Mucosa of stomach (tissue), 1 donor: ENCODE measurements around the gene MLLT1.
A peak's percentile ranks its signal among the peaks of the same experiment; 100 is the strongest.

Source experiments
- H3K27me3 ChIP-seq: one replicate; pipeline ENCODE4 v1.7.0; 2013; ENCODE audit warnings: mild to moderate bottlenecking, low read length; ENCODE audit not compliant: control insufficient read depth, insufficient read depth
- H3K36me3 ChIP-seq: one replicate; pipeline ENCODE4 v1.7.0; 2013; ENCODE audit warnings: low read length; ENCODE audit not compliant: control insufficient read depth, insufficient read depth
- H3K4me1 ChIP-seq: one replicate; pipeline ENCODE4 v1.7.0; 2013; ENCODE audit warnings: mild to moderate bottlenecking, low read length; ENCODE audit not compliant: control insufficient read depth, insufficient read depth
- H3K4me3 ChIP-seq: one replicate; pipeline ENCODE4 v1.7.0; 2013; ENCODE audit warnings: low read length
- H3K9ac ChIP-seq: one replicate; pipeline ENCODE4 v1.7.0; 2013; ENCODE audit warnings: mild to moderate bottlenecking, low read length, moderate library complexity
- H3K9me3 ChIP-seq: one replicate; pipeline ENCODE4 v1.7.0; 2013; ENCODE audit warnings: mild to moderate bottlenecking, low read length, moderate library complexity; ENCODE audit not compliant: control insufficient read depth
- donor health status: Pancreatic carcinoma.

The MLLT1 gene

DNA sequence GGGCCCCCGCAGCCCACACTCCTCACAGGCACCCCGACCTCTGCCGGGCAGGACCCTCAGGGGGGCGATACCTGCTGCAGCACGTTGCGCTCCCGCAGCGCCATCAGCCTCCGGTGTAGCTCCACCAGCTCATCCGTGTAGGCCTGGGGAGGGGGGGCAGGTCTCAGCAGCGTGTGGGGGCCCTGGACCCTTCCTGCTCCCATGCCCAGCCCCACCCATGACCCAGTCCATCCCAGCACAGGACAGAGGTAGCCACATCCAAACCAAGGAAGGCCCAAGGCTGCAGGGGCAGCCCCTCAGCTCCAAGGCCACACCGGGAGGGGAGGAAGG lies 66.5 kb downstream of the MLLT1 start:
- H3K27me3 ChIP-seq = no peaks in the 10 kb centered on the region

DNA sequence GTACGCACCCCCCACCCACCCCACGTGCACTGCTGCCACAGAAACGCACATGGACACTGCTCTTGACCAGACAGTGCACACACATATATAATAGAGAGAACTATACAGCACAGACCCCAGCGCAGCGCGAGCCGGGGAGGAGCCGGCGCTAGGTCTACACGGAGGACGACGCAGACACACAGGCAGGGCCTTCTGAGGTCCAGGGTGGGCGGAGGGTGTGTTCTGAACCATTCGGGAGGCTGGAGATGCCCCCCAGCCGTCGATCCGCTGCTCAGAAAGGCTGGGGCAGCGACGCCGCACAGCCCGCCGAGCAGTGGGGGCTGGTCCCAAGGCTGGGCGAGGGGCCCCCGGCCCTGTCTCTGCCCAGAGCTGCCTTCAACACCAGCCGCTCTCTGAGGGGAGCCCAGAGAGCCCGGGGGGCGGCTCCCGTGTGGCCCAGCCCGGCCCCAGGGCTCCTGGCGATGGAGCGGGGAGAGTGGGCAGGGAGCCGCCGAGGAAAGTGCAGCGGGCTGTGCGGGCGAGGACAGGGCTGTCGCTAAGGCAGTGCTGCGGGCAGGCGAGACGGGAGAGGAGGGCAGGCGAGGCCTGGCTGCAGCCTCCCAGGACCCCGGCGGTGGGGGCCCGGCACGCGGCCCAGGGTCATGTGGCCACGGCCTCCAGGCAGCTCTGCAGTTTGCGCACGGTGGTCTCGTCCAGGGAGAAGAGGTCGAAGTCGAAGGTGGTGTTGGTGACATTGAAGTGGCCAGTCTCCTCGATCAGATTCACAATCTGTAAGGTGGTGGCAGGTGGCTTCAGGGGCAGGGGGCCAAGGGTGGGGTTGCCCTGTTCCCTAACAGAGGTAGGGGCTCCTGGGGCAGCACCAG lies 67.1 kb downstream of the MLLT1 start:
- Histone ChIP-seq H3K27me3 (no peaks in the 10 kb centered on the region), H3K4me1 (peaks cover 3% of the 10 kb centered on the region), H3K36me3 (no peaks in the 10 kb centered on the region), H3K4me3 (no peak overlapping the region), H3K9me3 (no peaks in the 10 kb centered on the region), H3K9ac (no peak overlapping the region)

More for the DNA sequence above, 66.5 kb downstream of the MLLT1 start:
- H3K36me3 ChIP-seq = no peaks in the 10 kb centered on the region
- no peak overlapping the region for H3K9ac ChIP-seq
- no peaks in the 10 kb centered on the region for H3K9me3 ChIP-seq
- H3K4me3 ChIP-seq = no peak overlapping the region
- H3K4me1 ChIP-seq = peaks cover 3% of the 10 kb centered on the region

DNA sequence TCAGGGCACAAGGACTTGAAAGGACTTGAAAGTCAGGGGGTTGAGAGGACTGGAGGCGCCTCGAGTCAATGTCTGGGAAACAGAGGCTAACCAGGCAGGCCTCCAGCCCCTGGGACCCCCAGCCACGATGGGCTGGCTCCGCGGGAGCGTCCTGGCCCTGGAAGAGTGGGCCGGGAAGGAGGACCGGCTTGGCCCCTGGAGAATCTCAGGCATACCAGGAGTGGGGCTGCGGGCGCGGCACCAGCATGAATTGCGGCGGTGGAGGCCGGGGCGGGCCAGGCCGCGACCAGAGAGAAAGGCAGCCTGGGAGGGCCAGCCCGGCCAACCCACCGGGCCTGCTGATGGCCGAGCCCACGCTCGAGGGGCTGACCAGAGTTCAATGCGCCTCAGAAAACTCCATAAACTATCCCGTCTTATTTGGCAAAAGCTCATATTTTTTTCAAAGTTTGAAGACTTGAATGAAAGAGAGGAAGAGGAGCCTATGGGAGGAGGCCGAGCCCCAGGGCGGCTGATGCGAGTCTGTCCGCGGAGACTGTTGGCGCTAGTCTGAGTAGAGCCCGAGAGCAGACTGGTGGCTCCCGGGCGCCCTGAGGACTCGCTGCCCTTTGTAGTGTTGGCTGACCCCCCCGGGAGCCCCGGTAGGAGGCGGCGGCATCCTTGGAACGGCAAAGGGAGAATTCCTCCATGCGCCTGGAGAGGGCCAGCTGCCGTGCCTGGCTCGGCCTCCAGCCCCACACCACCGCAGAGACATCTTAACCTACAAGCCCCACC lies 68.0 kb downstream of the MLLT1 start:
- Histone ChIP-seq H3K4me1 (no peaks in the 10 kb centered on the region), H3K36me3 (no peaks in the 10 kb centered on the region), H3K9ac (no peak overlapping the region), H3K4me3 (no peak overlapping the region), H3K9me3 (no peaks in the 10 kb centered on the region), H3K27me3 (no peaks in the 10 kb centered on the region)

DNA sequence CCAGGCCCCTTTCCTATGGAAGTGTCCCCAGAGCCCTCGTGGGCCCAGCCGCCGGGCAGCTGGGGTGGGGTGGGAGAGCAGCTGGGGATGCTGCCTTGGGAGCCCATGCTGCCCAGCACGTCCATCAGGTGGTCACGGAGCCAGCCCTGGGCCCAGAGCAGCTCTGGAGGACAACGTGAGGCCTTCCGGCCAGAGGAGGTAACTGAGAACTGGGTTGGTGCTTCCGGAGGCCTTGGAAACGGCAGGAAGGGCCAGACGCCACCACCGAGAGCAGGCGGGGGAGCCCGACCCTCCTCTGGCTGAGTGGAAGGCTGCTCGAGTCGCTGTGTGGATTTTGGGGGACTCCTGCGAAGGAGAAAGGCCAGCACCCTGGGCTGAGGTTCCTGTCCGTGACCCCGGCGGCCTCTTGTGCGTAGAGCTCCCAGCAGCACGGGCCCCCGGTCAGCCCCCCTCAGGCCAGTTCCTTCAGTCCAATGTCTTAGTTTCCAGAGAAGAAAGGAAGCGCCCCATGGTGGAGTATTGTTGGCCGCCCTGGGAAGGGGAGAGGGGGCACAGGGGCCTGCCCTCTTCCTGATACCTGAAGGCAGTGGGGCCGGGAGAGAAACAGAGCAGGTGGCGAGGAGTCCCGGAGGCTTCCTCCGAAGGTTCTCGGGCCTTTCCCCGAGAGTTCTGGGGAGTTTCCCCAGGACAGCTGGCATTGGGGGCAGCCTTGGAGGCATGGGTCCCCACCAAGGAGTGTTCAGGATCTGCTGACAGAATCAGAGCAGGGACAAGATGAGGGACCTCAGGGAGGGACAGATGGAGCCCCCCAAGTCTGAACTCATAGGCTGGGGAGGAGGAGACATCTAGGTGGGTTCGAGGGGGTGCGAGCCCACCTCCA lies 68.8 kb downstream of the MLLT1 start:
- Histone ChIP-seq H3K9me3 (no peaks in the 10 kb centered on the region), H3K9ac (no peak overlapping the region), H3K4me1 (no peaks in the 10 kb centered on the region), H3K27me3 (no peaks in the 10 kb centered on the region), H3K4me3 (no peak overlapping the region), H3K36me3 (no peaks in the 10 kb centered on the region)

DNA sequence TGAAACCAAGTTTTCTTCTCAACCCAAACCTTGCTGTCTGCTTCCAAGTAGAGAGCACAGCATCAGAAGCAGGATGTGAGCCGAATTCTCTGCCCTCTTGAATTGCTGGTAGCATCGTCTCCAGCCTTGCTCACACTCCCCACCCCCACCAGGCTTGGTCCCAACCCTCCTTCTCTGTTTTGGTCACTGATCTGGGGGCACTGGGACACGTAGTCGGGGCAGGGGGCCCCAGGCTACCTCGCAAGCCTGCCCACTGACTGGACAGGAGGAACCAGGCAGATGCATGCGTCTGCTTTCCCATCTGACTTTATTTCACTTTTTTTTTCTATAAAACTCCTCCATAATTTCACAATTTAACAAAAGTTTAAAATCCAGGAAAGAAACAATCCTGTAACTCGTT lies 69.7 kb downstream of the MLLT1 start:
- H3K9ac ChIP-seq = no peak overlapping the region

DNA sequence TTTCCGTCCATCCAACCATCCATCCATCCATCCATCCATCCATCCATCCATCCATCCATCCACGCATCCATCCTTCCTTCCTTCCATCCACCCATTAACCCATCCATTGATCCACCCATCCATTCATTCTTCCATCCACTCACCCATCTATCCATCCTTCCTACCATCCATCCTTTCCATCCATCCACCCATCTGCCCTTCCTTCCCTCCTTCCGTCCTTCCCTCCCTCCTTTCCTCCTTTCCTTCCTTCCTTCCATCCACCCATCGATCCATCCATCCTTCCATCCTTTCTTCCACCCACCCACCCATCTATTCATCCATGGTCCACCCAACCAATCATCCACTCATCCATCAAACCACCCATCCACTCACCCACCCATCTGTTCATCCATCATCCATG lies 70.1 kb downstream of the MLLT1 start:
- H3K27me3 ChIP-seq = no peaks in the 10 kb centered on the region
- no peaks in the 10 kb centered on the region for H3K36me3 ChIP-seq
- H3K9ac ChIP-seq = no peak overlapping the region
- no peaks in the 10 kb centered on the region for H3K4me1 ChIP-seq
- H3K4me3 ChIP-seq = no peak overlapping the region
- H3K9me3 ChIP-seq = no peaks in the 10 kb centered on the region

More for the DNA sequence above, 69.7 kb downstream of the MLLT1 start:
- no peak overlapping the region for H3K4me3 ChIP-seq
- H3K9me3 ChIP-seq = no peaks in the 10 kb centered on the region
- H3K27me3 ChIP-seq = no peaks in the 10 kb centered on the region
- H3K4me1 ChIP-seq = no peaks in the 10 kb centered on the region
- no peaks in the 10 kb centered on the region for H3K36me3 ChIP-seq

DNA sequence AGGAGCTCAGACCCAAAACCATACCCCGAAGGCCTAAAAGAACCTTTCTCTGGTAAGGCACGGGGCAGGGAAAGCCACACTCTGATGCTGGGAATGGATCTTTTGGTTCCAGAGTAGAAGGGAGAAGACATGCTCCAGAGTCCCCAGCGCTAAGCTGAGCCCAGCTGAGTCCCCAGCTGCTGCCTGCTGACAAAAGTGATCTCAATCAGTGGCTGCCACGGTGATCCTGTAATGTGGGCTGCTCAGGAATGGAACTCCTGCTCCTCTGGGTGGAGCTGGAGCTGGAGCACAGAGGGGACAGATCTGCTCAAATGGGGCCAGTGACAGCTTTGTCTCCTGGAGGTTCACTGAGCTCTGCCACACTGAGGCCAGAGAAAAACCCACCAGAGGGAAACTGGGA lies 70.5 kb downstream of the MLLT1 start:
- H3K9me3 ChIP-seq = no peaks in the 10 kb centered on the region
- H3K4me3 ChIP-seq = no peak overlapping the region
- H3K27me3 ChIP-seq = no peaks in the 10 kb centered on the region
- no peaks in the 10 kb centered on the region for H3K36me3 ChIP-seq
- no peaks in the 10 kb centered on the region for H3K4me1 ChIP-seq
- H3K9ac ChIP-seq = no peak overlapping the region

DNA sequence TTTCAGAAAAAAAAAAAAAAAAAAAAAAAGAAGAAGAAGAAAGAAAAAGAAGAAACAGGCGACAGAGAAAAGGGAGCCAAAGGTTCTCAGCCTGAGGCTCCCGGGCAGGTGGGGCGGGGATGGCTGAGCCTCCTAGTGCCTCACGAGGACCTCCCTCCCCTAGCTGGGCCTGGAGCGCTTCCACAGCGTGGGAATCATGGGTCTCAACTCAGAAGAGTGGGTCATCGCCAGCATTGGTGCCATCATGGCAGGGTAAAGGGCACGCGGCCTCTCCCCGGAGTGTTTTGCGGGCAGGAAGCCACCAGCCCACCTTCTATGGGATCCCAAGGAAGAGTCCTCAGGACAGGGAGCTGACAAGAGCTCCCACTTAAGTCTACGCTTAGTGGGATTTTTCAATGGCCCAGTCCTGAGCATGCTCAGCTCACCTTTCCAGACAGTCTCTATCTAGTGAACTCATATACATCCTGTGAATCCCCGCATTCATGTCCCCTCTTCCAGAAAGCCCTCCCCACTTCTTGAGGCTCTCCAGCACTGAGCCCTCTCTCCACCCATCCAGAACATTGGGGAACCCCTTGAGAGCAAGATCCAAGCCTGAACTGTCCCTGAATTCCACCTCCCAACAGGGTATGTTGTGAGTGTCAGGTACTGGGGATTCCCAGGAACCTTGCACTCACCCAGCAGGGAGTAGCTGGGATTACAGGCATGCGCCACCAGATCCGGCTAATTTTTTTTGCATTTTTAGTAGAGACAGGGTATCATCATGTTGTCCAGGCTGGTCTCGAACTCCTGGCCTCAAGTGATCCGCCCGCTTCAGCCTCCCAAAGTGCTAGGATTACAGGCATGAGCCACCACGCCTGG lies 74.7 kb downstream of the MLLT1 start:
- Histone ChIP-seq H3K4me3 (no peak overlapping the region), H3K27me3 (no peaks in the 10 kb centered on the region), H3K4me1 (no peaks in the 10 kb centered on the region), H3K36me3 (no peaks in the 10 kb centered on the region), H3K9me3 (no peaks in the 10 kb centered on the region), H3K9ac (no peak overlapping the region)

DNA sequence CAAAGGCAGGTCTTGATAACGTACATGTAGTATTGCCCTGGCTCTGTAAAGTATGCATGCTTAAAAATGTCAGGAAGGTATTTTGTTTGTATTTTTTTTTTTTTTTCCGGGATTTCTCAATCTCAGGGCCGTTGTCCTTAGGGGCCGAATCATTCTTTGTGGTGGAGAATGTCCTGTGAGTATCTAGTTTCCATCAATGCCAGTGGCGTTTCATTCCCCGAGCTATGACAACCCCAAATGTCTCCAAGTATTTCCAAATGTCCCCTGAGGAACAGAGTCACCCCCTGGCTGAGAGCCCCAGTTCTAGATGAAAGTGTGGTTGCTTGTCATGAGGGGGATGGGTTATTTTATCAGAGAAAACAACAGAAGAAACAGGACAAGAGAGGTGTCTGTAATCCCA lies 75.6 kb downstream of the MLLT1 start:
- Histone ChIP-seq H3K4me1 (no peaks in the 10 kb centered on the region), H3K27me3 (no peaks in the 10 kb centered on the region), H3K36me3 (no peaks in the 10 kb centered on the region), H3K4me3 (no peak overlapping the region), H3K9ac (no peak overlapping the region), H3K9me3 (no peaks in the 10 kb centered on the region)

DNA sequence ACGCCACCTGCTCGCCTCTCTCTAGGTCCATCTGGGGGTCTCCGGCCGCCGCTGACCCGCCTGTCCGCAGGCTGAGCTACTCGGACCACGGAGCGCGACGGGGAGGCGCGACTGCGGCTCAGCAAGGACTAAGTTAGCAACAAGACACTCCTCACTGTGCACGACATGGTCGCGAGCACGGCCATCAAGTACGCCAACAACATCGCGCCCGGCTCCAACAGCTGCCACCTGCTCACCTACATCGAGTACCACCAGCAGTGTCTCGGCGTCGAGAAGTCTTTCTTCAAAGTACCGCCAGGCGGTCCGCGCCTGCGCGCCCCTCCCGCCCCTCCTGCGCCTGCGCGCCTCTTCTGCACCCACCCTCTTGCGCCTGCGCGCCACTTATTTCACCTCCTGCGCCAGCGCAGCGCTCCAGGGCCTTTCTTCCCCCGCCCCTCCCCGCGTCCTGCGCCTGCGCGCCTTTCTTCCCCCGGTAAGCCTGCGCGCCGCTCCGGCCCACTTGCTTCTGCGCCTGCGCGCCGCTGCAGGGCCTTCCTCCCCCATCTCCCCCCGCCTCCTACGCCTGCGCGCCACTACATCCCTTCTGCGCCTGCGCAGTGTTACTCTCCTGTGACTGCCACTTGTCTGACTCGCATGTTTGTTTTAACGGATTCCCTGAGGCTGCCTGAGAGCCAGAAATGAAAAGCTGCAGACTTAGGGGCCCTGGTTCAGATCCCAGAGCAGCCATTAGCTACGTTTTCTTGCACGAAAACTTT lies 80.4 kb downstream of the MLLT1 start:
- Histone ChIP-seq H3K36me3 (no peaks in the 10 kb centered on the region), H3K27me3 (no peaks in the 10 kb centered on the region), H3K4me1 (peaks cover 7% of the 10 kb centered on the region), H3K9me3 (no peaks in the 10 kb centered on the region), H3K9ac (peak overlapping the region; percentile 73), H3K4me3 (peak overlapping the region; percentile 92)

DNA sequence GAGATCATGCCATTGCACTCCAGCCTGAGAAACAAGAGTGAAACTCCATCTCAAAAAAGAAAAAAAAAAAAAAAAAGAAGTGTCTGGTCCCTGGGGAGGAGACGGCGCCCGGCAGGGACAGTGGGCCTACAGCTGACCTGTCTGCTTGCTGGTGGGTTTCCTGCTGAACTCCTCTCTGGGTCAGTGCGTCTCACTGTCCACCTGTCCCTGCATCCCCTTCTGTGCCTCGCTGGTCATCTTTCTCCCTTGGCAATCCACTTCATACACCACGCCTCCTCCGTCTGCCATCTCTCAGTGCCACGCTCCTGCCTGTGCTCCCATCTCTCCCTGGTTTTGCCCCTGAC lies 80.9 kb downstream of the MLLT1 start:
- peaks cover 7% of the 10 kb centered on the region for H3K4me1 ChIP-seq
- H3K9me3 ChIP-seq = no peaks in the 10 kb centered on the region
- peak overlapping the region; percentile 73 for H3K9ac ChIP-seq
- H3K27me3 ChIP-seq = no peaks in the 10 kb centered on the region
- peak overlapping the region; percentile 92 for H3K4me3 ChIP-seq
- H3K36me3 ChIP-seq = no peaks in the 10 kb centered on the region
